H9 (cell line): ENCODE data around the gene NUDT3. TPM values are rescaled to one million over a fixed set of nuclear protein-coding genes. Genes with fewer than 3 reads are reported as not detected.

Source experiments
- DNase-seq: peaks from one replicate; pipeline ENCODE4 v3.0.0-alpha.2; 2017
- H2AFZ ChIP-seq: one replicate; pipeline ENCODE4 v1.6.1; 2013; ENCODE audit warnings: mild to moderate bottlenecking, low read length, control low read depth, moderate library complexity
- H2AK5ac ChIP-seq: 2 replicates; pipeline ENCODE4 v1.6.1; 2013; ENCODE audit warnings: low read length, control low read depth, mixed read lengths; ENCODE audit not compliant: insufficient read length
- H2BK120ac ChIP-seq: one replicate; pipeline ENCODE4 v1.6.1; 2013; ENCODE audit warnings: low read depth, mild to moderate bottlenecking, low read length, control low read depth, inconsistent platforms; ENCODE audit not compliant: poor library complexity, severe bottlenecking
- H2BK12ac ChIP-seq: 2 replicates; pipeline ENCODE4 v1.6.1; 2013; ENCODE audit warnings: low read length, control low read depth, mixed read lengths, low read depth; ENCODE audit not compliant: insufficient read length
- H2BK15ac ChIP-seq: 2 replicates; pipeline ENCODE4 v1.6.1; 2013; ENCODE audit warnings: low read depth, low read length, control low read depth
- H2BK20ac ChIP-seq: one replicate; pipeline ENCODE4 v1.6.1; 2013; ENCODE audit warnings: low read depth, mild to moderate bottlenecking, low read length, control low read depth, inconsistent platforms; ENCODE audit not compliant: poor library complexity, severe bottlenecking
- H2BK5ac ChIP-seq: 2 replicates; pipeline ENCODE4 v1.6.1; 2013; ENCODE audit warnings: low read length, control low read depth, mixed read lengths; ENCODE audit not compliant: insufficient read length
- H3K14ac ChIP-seq: 2 replicates; pipeline ENCODE4 v1.6.1; 2013; ENCODE audit warnings: low read length, control low read depth; ENCODE audit not compliant: insufficient read depth
- H3K18ac ChIP-seq: 2 replicates; pipeline ENCODE4 v1.6.1; 2013; ENCODE audit warnings: low read depth, mild to moderate bottlenecking, mixed read lengths, low read length, control low read depth; ENCODE audit not compliant: insufficient read length
- H3K23ac ChIP-seq: 2 replicates; pipeline ENCODE4 v1.6.1; 2013; ENCODE audit warnings: low read length, control low read depth, mixed read lengths, low read depth; ENCODE audit not compliant: insufficient read length
- H3K23me2 ChIP-seq: 2 replicates; pipeline ENCODE4 v1.6.1; 2013; ENCODE audit warnings: low read depth, mild to moderate bottlenecking, mixed read lengths, low read length, control low read depth; ENCODE audit not compliant: insufficient read length, poor library complexity, severe bottlenecking
- H3K27ac ChIP-seq: 2 replicates; pipeline ENCODE4 v1.5.1; 2013; ENCODE audit warnings: low read length, control low read depth, mixed read lengths, low read depth; ENCODE audit not compliant: insufficient read length
- H3K27me3 ChIP-seq: 2 replicates; pipeline ENCODE4 v1.6.1; 2013; ENCODE audit warnings: low read length, control low read depth, inconsistent platforms; ENCODE audit not compliant: insufficient read depth
- H3K4ac ChIP-seq: 2 replicates; pipeline ENCODE4 v1.6.1; 2013; ENCODE audit warnings: low read depth, mild to moderate bottlenecking, control low read depth, inconsistent platforms, low read length, moderate library complexity
- H3K4me1 ChIP-seq: 2 replicates; pipeline ENCODE4 v1.6.1; 2013; ENCODE audit warnings: low read length, control low read depth, inconsistent platforms; ENCODE audit not compliant: insufficient read depth
- H3K4me2 ChIP-seq: 2 replicates; pipeline ENCODE4 v1.6.1; 2013; ENCODE audit warnings: low read length, control low read depth, mixed read lengths; ENCODE audit not compliant: insufficient read length, insufficient read depth
- H3K56ac ChIP-seq: 2 replicates; pipeline ENCODE4 v1.6.1; 2013; ENCODE audit warnings: low read depth, mild to moderate bottlenecking, mixed read lengths, low read length, control low read depth; ENCODE audit not compliant: insufficient read length
- H3K79me1 ChIP-seq: 2 replicates; pipeline ENCODE4 v1.6.1; 2013; ENCODE audit warnings: low read depth, mild to moderate bottlenecking, moderate library complexity, low read length, control low read depth, inconsistent platforms; ENCODE audit not compliant: insufficient read depth, poor library complexity, severe bottlenecking
- H3K79me2 ChIP-seq: 2 replicates; pipeline ENCODE4 v1.6.1; 2013; ENCODE audit warnings: low read length, control low read depth, inconsistent platforms; ENCODE audit not compliant: insufficient read depth
- H3K9ac ChIP-seq: 2 replicates; pipeline ENCODE4 v1.6.1; 2013; ENCODE audit warnings: low read length, control low read depth, mixed read lengths; ENCODE audit not compliant: insufficient read length; ENCODE audit errors: extremely low read depth
- H3K9me3 ChIP-seq: one replicate; pipeline ENCODE4 v1.6.1; 2013; ENCODE audit warnings: low read depth, low read length, inconsistent platforms; ENCODE audit not compliant: control insufficient read depth
- H3T11ph ChIP-seq: one replicate; pipeline ENCODE4 v1.6.1; 2013; ENCODE audit warnings: mild to moderate bottlenecking, low read length, control low read depth, inconsistent platforms
- H4K20me1 ChIP-seq: one replicate; pipeline ENCODE4 v1.6.1; 2013; ENCODE audit not compliant: control insufficient read depth, insufficient read length, insufficient read depth
- H4K5ac ChIP-seq: 2 replicates; pipeline ENCODE4 v1.6.1; 2013; ENCODE audit warnings: low read depth, mild to moderate bottlenecking, mixed read lengths, low read length, control low read depth; ENCODE audit not compliant: insufficient read length
- H4K8ac ChIP-seq: replicated peaks from 2 replicates; pipeline ENCODE4 v1.6.1; 2013; ENCODE audit warnings: low read length, control low read depth, mixed read lengths, low read depth; ENCODE audit not compliant: insufficient read length
- H4K91ac ChIP-seq: 2 replicates; pipeline ENCODE4 v1.6.1; 2013; ENCODE audit warnings: low read depth, mild to moderate bottlenecking, moderate library complexity, mixed read lengths, low read length, control low read depth; ENCODE audit not compliant: insufficient read length
- H3K27ac Mint-ChIP-seq, 3 experiments: 2 replicates in 2 of 3; 3 replicates in 1 of 3; pipeline ENCODE4 v1.8.0; 2020 to 2021; ENCODE audit warnings: mixed read lengths in 3 of 3, mild to moderate bottlenecking in 1 of 3, moderate library complexity in 1 of 3
- H3K27me3 Mint-ChIP-seq: 2 replicates; pipeline ENCODE4 v1.8.0; 2021; ENCODE audit warnings: low read depth, mild to moderate bottlenecking, moderate library complexity, mixed read lengths
- H3K36me3 Mint-ChIP-seq, 3 experiments: 2 replicates in 2 of 3; 3 replicates in 1 of 3; pipeline ENCODE4 v1.8.0; 2020 to 2021; ENCODE audit warnings: low read depth in 3 of 3, mixed read lengths in 3 of 3; ENCODE audit not compliant: insufficient read depth in 1 of 3
- H3K4me1 Mint-ChIP-seq, 2 experiments: 2 replicates each; pipeline ENCODE4 v1.8.0; 2020; ENCODE audit warnings: mixed read lengths in 2 of 2
- H3K4me3 Mint-ChIP-seq, 2 experiments: 2 replicates in 1 of 2; 3 replicates in 1 of 2; pipeline ENCODE4 v1.8.0; 2020 to 2021; ENCODE audit warnings: mild to moderate bottlenecking in 2 of 2, mixed read lengths in 2 of 2, moderate library complexity in 1 of 2
- H3K9me3 Mint-ChIP-seq, 2 experiments: 2 replicates in 1 of 2; 3 replicates in 1 of 2; pipeline ENCODE4 v1.8.0; 2020; ENCODE audit warnings: mild to moderate bottlenecking in 2 of 2, mixed read lengths in 2 of 2, moderate library complexity in 1 of 2
- CTCF ChIP-seq: fragments of 200-600 bp; sonication (generic); conservative IDR thresholded peaks from 3 replicates; pipeline ENCODE4 v1.8.0; 2021; ENCODE audit warnings: antibody characterized with exemption, mild to moderate bottlenecking
- WGBS: extraction: QIAGEN DNeasy Blood & Tissue Kit; methylation state at CpG from one replicate; pipeline ENCODE4 v1.1.7; 2013; ENCODE audit warnings: missing lambda C conversion rate, low lambda C conversion rate, mixed read lengths; ENCODE audit not compliant: insufficient read length; ENCODE audit errors: extremely low coverage; 5-methylcytosine and 5-hydroxymethylcytosine counted together
- total RNA-seq: library from RNA; stranded (reverse); gene quantifications from 2 replicates; pipeline ENCODE4 v1.2.1, GENCODE V29; 2021

The NUDT3 gene
- total RNA-seq, 1 experiment from 2014 or later: 23.6 TPM

- no peak overlapping the region for H2BK120ac ChIP-seq
- DNase-seq: no peak
- no peaks in the 10 kb centered on the region for H3K4me1 ChIP-seq
- no peak overlapping the region for H4K5ac ChIP-seq
- no peak for TF ChIP-seq CTCF
- H3T11ph ChIP-seq: no peak overlapping the region
- H2AK5ac ChIP-seq: no peak overlapping the region
- H3K4ac ChIP-seq: no peak overlapping the region
- Mint-ChIP-seq H3K9me3 (no peaks in the 10 kb centered on the region), H3K27me3 (no peaks in the 10 kb centered on the region), H3K36me3 (no peaks in the 10 kb centered on the region), H3K27ac (no peak overlapping the region), H3K4me1 (peaks cover 5 to 12% of the 10 kb centered on the region in 2 experiments; a peak in 3 of 4 replicates), H3K4me3 (no peak overlapping the region)
- H3K27me3 ChIP-seq: no peaks in the 10 kb centered on the region
- no peak overlapping the region for H3K56ac ChIP-seq
- no peak overlapping the region for H2AFZ ChIP-seq
- H3K9me3 ChIP-seq: no peaks in the 10 kb centered on the region
- no peak overlapping the region for H3K9ac ChIP-seq
- no peak overlapping the region for H3K4me2 ChIP-seq
- no peaks in the 10 kb centered on the region for H3K23me2 ChIP-seq
- no peak overlapping the region for H4K8ac ChIP-seq
- no CpG with 5 or more reads among the region's 2 CpGs for WGBS
- H3K79me1 ChIP-seq: peaks cover 4% of the 10 kb centered on the region
- H3K23ac ChIP-seq: no peak overlapping the region
- no peak overlapping the region for H2BK5ac ChIP-seq
- H3K27ac ChIP-seq: no peak overlapping the region
- H3K18ac ChIP-seq: no peak overlapping the region
- no peak overlapping the region for H2BK12ac ChIP-seq
- H2BK20ac ChIP-seq: no peak overlapping the region
- no peak overlapping the region for H2BK15ac ChIP-seq
- no peaks in the 10 kb centered on the region for H4K20me1 ChIP-seq
- no peak overlapping the region for H4K91ac ChIP-seq
- no peak overlapping the region for H3K14ac ChIP-seq
- H3K79me2 ChIP-seq: no peaks in the 10 kb centered on the region
Observed at GRCh38 chr6:34308483-34308882, 84.0 kb downstream of the NUDT3 start.
